ENCODE results near the gene CALHM3.
A peak's percentile ranks its signal among the peaks of the same experiment; 100 is the strongest.
"Not testable (repeated sequence)": the region's sequence is repeated elsewhere in the genome, so short reads cannot be mapped to it uniquely, and the experiment has no call there.

Gene CALHM3

DNA sequence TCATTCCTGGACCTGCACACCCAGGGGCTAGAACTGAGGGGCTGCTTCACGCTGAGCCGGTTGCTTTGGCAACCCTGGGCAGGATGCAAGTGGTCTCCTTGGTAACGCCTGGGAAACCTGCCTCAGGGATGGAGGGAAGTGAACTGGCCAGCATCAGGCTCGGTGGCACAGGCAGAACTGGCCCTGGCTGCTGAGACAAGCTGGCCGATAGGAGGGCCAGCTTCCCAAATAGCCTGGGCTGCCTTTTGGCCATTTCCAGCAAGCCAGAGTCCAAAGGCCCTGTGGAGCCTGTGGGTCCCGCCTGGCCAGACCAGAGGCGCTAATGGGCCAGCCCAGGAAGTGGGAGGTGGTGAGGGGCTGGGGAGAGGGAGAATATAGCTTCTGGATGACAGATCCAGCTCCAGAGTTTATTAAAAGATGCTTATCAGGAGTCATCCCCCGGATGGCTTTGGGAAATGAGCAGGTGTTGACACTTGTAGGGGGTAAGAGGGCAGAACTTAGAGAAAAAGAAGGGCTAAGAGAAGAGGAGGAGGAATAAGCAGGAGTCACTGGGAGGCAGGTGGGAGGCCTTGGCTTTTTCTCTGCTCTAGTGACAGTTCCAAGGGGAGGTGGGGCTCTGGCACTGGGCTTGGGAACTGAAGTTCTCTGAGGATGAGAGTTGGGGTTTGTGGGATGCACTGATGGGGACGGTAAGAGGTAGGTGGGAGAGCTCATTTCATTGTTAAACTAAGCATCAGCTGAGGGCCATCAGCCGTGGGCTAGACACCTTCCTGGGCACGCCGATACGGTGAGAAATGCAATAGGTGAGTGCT is 24.0 kb upstream of the CALHM3 start:
- DNase-seq = no peak

DNA sequence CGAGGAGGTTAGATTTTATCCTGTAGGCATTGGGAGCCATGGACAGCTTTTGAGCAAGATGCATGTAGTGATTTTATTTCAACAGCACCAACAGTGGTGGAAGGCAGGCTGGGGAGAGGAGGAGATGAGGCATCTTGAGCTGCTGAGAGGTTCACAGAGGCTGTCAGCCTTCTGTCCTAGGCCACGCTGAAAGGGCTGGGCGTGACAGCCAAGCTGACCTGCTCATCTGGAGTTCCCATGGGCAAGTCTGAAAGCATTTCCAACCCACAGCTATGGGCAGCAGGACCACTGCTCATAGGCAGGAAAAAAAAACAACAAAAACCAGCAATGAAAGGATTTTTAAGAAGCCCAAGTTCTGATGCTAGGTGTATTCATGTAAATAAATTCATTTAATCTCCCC is 22.1 kb upstream of the CALHM3 start:
- DNase-seq = no peak

DNA sequence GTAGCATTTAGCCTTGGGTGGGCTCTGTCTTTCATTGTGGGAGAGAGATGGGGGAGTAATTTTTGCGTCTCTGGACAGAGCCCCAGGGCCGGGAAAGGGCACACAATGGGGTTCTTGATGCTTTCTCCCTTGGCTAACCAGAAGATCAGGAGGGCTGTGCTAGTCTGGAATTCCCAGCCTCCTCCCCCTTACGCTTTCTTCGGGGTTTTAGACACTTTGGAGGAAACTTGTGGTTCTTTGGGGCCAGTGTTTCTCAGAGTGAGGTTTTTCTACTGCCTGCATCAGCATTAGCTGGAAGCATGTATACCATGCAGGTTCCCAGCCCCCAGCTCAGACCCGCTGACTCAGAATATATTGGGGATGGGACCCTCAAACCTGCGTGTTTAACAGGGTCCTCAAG is 21.4 kb upstream of the CALHM3 start:
- DNase-seq = no peak

DNA sequence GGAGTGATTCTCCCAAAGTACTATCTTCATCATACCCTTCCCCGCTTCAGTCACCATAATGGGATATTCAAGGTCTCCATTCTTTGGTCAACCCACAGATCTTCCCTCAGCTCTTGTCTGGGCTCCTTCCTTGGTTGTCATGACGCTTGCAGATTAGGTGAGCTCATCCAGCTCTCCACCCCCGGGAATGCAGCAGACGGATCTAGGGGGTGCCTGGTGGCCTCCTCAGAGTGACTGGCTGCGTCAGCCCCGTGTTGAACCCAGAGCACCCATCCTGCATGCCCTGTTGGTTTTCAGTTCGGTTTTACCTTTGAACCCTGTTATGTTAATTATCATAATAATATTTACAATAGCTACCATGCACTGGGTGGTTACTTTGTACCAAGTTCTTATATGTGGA is 20.8 kb upstream of the CALHM3 start:
- DNase-seq = no peak

DNA sequence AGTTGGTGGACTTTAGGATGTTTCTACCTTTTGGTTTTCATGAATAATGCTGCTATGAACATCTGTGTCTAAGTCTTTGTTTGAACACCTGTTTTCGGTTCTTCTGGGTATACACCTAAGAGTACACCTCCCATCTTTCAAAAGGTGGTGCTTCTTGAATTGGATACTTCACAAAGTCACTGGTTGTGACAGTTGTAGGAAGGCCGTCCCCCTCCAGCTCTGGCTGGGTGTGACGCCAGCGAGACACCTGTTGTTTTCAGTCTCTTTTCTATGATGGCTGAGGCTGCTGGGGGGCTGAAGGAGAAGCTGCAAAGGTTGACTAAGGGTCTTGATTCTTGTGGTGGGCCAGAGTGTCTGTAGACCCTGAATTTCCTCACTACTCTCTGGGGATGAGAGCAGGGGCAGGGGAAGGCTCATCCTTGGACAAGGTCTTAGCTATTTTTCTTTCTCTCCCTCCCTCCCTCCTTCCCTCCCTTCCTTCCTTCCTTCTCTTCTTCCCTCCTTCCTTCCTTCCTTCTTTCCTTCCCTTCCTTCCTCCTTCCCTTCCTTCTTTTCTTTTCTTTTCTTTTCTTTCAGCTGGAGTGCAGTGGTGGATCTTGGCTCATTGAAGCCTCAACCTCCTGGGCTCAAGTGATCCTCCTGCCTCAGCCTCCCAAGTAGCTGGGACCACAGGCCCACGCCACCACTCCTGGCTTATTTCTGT is 20.0 kb upstream of the CALHM3 start:
- no peak for DNase-seq

DNA sequence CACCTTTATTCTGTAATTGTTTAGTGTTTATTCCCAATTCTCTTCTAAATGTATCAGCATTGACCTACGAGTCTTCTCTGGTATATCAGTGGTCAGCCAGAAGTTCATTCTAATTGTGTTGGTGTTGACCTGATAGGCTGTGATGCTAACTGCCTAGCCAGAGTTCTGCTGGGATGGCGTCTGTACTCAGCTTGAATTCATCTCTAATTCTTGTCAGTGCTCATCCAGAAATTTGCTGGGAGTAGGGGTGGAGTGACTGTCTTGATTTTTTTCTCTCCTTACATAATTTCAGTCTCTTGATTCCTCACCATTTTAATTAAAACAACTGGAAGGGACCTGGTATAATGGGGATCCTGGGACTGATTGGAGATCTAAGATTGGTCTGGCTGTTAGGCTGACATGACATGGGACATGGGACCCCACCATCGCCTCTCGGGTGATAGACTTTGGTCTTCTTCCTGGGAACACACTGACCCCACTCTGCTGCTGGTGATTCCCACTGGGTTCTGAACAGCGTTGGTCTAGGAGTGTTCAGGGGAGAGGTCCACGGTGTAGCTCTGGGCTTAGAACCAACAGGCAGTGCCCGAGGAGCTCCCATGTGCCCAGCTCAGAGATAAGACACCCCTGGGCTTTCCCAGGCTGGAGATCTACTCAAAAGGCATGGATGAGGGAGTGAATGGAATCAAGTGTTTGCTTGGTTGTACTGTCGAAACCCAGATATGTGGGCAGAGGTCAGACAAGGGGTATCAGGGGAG is 18.3 kb upstream of the CALHM3 start:
- no peak for DNase-seq

DNA sequence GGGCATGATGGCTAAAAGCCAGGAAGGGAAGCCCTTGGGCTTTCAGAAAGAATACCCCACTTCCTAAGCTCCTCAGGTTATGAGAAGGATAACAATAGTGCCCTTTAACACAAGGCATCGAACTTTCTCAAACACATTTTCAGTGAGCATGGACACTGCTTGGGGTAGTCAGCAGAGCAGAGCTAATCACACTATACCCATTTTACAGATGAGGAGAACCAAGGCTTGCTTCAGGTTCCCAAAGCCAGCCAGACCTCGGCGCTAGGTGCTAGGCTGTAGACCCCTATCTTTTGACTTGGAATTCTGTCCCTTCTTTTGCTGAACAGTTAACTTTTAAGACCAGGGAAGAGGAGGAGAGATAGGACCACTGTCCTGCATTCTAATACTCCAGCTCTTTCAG is 16.3 kb upstream of the CALHM3 start:
- DNase-seq = no peak

DNA sequence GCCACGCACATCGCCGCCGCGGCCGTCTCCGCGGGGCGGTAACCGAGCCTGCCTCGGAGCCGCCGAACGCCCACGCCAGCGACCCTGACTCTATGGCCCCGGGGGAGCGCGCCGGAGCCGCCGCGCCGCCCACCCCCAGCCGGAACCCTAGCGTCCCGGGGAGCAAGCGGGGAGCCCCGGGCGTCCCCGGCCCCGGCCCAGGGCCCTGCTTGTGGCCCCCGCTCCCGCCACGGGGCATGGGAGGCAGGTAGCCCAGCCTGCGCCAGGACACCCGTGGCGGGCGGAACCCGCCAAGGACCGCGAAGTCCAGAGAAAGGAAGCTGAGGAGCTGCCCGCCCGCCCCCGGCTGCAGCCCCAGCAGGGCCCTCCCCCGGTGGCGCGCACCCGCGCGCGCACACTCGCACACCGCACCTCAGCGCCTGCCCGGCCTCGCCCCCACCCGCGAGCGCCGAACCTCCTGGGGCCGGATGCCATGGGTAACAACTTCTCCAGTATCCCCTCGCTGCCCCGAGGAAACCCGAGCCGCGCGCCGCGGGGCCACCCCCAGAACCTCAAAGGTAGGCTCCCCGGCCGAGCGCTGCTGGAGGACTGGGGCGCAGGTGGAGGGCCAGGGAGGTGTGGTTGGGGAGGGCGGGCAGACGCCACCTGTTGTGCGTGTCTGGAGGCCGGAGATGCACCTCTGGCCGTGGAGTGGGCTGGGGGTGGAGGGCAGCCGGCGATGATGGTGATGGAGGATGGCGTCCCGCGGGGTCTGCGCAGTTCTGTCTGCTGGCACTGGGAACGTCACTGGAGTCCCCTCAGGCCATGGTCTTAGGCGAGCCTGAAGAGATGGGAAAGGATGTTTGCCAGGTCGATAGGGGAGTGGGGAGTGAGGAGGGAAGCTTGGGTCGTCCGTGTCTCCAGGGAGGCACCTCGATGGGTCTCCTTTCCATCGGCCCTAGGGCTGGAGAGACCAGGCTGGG is 15.2 kb upstream of the CALHM3 start:
- DNase-seq = peak; percentile 33

DNA sequence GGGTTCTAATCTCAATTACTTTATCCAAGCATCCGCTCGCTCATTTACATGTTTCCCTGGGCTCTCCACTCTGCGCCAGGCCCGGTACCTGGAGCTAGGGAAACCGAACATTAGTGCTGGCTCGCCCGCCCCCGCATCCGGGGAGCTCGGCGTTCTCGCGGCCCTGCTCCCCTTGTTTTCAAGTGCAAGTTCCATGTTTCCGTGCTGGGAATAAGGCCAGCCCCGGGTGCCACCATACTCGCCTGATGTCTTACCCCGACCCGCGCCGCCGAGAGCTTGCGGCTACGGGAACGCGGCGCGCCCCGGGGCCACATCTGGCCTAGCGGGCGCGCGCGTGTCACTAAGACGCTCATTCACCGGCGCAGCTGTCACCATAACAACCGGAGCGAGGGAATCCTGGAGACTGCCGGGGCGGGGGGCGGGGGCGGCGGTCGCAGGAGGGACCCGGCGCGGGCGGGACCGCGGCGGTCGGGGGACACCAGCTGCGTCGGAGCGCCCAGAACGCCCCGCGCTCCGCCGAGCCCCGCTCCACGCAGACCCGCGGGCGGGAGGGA is 14.4 kb upstream of the CALHM3 start, which contains the start of gene NEURL1:
Gene NEURL1 (plus strand): TSS at position 344 of the 554 bp plus-strand sequence. CDS start 683 bp downstream, outside the sequence.
- no peak for DNase-seq

DNA sequence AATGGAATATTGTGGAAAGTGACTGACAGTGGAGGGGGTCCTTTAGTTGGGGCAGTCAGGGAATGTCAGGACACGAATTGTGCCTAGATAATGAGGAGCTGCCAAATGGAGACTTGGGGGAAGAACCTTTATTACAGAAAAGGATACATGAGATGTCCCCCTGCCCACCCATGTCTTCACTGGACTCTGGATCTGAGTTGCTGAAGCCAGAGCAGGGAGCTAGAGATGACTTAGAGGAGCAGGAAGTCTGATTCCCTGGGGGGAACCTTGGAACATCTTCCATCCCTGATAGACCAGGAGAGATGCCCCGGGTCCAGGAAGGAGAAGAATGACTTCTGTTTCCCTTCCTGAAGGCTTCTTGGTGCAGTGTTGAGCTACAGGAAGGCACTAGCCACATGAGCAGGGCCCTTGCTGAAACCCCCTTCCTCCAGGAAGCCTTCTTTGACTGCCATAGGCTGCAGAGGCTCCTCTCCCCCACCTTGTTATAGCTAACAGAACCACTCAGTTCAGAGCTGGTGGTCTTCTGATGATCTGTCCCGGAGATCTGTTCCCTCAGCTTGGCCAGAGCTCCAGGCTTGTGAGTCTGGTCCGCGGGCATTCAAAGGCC is 13.7 kb upstream of the CALHM3 start:
- no peak for DNase-seq

DNA sequence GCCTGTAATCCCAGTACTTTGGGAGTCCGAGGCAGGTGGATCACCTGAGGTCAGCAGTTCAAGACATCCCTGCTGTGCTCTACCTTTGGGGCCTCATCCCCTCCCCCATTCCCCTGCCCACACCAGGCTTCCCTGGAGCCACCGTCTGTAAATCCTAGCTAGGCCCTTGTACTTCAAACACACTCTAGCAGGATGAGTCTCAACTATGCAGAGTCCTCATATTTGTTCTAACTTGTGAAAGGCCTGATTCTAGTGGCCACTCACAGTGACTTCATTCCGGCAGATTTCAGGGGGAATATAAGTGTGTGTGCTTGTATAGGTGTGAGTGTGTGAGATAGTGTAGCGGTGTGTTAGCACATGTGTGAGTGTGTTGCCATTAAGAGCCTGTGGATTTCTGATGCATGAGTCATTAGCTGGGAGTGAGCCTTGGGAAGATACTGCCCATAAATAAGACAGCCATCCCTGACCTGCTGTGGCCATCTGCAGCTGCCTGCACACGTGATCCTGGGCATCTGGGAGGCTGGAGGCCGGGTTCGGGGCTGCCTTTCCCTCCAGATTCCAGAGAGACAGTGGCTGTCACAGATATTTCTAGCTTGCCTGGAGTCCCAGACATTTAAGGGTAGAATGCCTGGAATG is 12.8 kb upstream of the CALHM3 start:
- no peak for DNase-seq

DNA sequence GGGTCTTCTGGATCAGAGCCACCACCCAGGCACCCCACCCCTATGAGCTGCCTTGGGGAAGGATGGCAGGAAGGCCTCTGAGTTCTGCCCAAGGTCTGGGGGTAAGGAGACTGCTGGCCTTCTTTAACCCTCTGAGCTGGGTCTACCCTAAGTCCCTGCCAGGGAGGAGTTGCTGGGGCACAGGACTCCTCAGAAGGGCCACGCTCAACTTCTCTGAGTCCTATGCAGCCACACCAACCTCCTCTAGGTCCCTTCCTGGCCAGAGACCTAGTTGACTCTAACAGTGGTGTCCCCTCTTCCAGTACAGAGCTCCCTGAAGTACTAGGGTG is 11.9 kb upstream of the CALHM3 start:
- DNase-seq = no peak

DNA sequence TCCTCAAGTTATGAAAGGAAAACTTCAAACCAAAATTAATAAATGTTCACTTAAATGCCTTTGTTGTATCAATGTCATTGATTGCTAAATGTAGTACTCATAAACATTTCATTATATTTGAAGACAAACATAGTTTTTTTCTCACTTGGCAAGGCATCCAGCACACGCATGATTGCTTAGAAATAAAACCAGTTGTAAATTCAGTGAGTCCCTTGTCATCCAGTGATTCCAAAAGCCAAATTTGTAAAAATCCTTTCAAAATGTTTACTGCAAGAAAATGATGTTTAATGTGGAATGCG is 8.3 kb upstream of the CALHM3 start:
- DNase-seq = no peak

DNA sequence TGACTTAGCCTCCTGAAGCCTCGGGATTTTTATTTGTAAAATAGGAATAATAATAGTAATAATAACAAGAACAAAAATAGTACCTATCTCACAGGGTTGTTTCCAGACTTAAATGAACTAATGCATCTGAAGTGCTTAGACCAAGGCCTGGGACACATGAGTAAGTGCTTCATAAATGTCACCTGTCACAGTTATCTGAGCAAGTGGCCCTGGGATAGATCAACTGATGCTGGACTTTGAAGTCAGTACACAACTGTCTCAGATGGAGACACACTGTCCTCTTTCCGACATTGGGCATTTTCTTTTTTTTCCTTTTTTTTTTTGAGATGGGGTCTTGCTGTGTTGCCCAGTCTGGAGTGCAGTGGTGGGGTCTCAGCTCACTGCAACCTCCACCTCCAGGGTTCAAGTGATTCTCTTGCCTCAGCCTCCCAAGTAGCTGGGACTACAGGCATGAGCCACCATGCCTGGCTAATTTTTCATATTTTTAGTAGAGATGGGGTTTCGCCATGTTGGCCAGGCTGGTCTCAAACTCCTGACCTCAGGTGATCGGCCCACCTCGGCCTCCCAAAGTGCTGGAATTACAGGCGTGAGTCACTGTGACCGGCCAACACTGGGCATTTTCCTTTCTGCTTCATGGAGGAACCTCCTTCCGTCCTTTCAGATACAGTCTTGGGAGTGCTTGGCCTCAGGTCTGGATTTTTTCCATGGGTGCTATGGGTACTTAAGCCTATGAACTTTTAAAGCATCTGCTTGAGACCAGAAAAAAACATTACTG is 7.8 kb upstream of the CALHM3 start:
- DNase-seq = not testable (repeated sequence)

DNA sequence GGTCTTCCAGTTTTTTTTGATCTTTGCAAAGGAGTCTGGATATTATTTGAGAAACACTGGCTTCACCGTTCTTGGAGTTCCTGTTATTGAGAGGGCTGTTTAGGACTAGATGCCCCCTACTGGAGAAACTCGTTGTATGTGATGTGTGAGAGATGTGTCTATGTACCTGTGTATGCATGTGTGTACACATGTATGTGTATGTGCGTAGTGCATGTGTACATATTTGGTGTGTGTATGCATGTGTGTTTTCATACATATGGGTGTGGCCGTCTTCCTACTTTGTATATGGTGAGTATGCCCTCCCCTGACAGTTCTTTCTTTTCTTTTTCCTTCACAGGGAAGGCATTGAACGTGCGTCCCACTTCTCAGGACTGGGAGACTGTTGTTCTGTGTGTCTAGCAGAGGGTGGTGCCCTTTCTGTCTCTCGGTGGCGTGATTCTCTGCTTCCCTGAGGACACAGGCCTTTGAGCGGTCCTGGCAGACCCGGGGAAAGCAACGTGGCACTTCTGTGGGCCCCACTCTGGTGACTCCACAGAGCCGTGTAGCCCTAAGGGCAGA is 3.0 kb upstream of the CALHM3 start:
- peak; percentile 45 for DNase-seq

DNA sequence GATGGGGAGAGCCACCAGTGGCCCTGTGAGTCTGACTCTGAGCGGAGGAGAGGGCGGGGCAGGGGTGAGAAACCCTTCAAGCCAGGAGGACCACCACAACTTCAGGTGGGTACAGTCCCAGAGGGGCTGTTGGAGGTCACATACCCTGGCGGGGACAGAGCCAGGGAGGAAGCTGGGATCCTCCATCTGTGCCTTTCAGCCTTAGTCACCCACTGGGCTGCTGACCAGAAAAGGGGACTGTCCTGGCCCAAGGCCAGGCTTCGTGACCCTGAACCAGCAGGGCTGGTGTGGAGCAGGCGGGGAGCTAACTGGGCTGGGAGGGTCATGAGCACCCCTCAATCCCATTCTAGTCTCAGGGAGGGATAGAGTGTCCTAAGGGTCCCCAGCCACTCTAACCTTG is 1.5 kb upstream of the CALHM3 start:
- no peak for DNase-seq

DNA sequence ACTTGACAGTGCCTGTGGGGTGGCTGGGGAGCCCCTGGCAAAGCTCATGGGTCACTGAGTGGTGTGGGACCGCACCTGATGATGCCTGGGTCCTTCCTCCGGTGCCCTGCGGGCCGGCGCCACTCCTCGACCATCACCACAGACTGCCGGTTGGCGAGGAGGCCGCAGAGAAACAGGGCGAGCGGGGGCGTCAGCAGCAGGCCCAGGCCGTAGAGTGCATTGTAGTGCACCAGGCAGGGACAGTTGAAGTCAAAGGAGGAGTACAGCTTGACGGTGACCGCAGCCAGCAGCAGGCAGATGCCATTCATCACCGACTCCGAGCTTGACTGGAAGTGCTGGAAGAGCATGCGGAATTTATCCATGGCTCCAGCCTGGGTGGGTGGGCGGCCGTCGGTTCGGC is 369 bp downstream of the CALHM3 start:
- no peak for DNase-seq

DNA sequence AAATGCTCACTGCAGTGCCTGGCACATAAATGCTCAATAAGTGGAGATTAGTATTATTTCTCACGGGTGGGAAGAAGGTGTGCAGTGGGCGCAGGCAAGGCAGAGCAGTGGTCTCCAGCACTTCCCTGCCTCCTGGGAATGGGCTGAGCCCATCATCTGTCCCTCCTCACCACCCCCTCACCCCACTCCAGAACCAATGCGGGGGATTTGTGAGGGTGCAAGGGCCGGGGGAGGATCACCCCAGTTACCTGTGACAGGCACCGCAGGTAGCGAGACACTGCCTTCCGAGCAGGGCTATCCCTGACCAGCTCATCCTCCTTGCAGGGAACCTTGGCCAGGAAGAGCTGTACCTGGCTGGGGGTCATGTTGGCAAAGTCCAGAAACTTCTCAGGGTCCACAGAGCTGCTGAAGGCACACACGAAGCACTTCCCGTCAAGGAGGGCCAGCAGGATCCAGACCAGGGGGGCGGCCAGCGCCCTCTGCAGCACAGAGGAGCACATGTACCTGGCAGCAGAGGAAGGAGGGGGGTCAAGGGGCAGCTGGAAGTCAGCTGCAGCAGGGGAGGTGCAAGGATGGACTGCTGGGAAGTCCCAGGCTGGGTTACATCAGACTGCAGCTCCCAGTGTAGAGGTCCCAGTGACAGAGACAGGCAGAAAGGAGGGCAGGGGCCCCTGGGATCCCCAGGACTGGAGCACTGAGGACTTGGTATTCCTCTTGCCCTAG is 2.8 kb downstream of the CALHM3 start:
- DNase-seq = no peak

DNA sequence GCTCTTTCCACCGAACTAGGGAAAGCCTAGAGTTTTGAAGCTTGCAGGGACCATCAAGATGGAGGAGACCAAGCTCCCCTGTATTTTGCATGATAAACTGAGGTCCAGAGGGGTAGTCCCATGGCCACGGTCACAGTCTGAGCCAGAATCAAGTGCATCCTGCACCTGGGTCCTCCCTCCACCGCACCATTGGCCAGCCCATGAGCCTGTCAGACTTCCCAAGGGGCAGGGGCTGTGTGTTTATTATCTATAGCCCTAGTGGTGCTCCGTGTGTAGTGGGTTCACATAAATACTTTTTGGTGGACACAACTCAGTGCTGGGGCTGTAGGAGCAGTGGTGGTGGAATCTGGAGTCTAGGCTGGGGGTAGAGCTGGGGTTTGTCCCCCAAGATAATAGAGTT is 3.6 kb downstream of the CALHM3 start:
- DNase-seq = no peak

DNA sequence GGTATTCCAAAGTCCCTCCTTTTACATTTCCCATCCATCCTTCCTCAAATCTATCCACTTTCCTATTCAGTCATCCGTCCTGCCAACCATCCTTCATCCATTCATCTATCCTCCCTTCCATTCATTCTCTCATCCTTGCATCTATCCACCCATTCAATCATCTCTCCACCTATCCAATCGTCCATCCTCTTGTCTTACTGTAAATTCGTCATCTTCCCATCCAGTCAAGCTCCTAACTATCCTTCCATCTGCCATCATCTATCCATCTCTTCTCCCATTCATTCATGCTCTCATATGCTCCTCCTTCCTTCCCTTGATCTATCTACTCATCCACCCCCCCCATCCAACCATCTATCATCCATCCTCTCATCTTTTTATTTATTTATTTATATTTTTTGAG is 5.0 kb downstream of the CALHM3 start:
- DNase-seq = no peak

All from activated gamma-delta T cell treated with Interleukin-2 at 50 U/mL for 16 hours (primary cell).